ENCODE data around the gene ACO2. TPM values are rescaled to one million over a fixed set of nuclear protein-coding genes. Genes with fewer than 3 reads are reported as not detected.

The ACO2 gene
- total RNA-seq, 1 experiment from 2014 or later, result 127 TPM

DNA sequence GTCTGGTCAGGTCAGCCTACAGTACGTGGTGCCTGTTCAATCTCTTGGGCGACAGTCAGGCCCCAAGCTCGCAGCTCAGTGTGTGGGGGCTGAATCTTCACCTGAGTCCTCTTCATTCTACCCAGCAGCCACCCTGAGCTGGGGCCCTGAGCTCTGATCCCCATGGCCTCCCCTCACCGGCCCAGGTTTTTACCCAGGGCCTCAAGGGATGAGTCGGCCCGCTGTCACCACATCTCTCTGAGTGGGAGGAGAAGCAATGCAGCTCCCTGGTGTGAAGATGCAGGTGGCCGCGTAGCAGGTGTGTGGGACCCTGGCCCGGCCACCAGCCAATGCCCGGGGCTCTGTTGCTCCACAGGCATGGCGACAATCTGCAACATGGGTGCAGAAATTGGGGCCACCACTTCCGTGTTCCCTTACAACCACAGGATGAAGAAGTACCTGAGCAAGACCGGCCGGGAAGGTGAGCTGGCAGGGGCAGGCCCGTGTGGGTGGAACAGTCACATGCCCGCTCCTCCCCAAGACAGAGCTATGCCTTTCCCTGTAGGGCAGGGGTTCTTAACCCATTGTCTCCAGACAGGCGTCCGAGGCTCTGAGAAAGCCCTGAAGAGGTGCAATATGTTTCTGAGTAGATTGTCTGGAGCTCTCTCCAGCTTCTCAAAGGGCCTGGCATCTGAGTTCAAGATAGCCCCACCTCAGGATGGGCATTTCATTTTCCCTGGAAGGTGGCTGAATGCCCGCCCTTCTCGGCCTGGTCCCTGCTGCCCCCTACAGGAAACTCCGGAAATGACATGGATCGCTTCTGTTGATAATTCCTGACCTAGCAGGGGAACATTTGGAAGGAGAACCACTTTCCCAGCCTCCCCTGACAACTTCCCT lies 48.5 kb downstream of the ACO2 start:
- no peak for TF ChIP-seq EZH2 (IDR thresholded peaks at IDR 0.05; ENCODE audit: borderline replicate concordance, low read depth, low read length, poor library complexity, severe bottlenecking)
- TF ChIP-seq, protein P1, sequence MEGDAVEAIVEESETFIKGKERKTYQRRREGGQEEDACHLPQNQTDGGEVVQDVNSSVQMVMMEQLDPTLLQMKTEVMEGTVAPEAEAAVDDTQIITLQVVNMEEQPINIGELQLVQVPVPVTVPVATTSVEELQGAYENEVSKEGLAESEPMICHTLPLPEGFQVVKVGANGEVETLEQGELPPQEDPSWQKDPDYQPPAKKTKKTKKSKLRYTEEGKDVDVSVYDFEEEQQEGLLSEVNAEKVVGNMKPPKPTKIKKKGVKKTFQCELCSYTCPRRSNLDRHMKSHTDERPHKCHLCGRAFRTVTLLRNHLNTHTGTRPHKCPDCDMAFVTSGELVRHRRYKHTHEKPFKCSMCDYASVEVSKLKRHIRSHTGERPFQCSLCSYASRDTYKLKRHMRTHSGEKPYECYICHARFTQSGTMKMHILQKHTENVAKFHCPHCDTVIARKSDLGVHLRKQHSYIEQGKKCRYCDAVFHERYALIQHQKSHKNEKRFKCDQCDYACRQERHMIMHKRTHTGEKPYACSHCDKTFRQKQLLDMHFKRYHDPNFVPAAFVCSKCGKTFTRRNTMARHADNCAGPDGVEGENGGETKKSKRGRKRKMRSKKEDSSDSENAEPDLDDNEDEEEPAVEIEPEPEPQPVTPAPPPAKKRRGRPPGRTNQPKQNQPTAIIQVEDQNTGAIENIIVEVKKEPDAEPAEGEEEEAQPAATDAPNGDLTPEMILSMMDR (conservative IDR thresholded peaks at IDR 0.05; ENCODE audit: low read depth, low read length), result peak; percentile 91
- no peak overlapping the region for H3K27ac ChIP-seq (ENCODE audit: low read depth, low read length, poor library complexity, severe bottlenecking)
- intact Hi-C loops (cut with micrococcal nuclease; ENCODE audit: unreplicated experiment), result loop anchor here (1.0 to 10.0 kb wide), 3 partner anchors 73 to 593 kb away; no protein-coding TSS in a partner anchor
- no peak overlapping the region for H3K4me3 ChIP-seq (ENCODE audit: low read depth, low read length, poor library complexity, severe bottlenecking)
- peaks cover 11% of the 10 kb centered on the region for H3K4me1 ChIP-seq (ENCODE audit: insufficient read depth, low read length, poor library complexity, severe bottlenecking)
- CTCF ChIA-PET, result interaction anchor here (0.7 to 2.4 kb wide), 4 partner anchors 29 to 594 kb away, joined by 5 to 17 read pairs (median 6); no protein-coding TSS in a partner anchor
- BruUV-seq (replicated peaks), result no TSS peak
- peak; percentile 74 for DNase-seq (ENCODE audit: low spot score)
- H3K27me3 ChIP-seq (replicated peaks; ENCODE audit: insufficient read depth, low read depth, low read length, poor library complexity), result no peaks in the 10 kb centered on the region
- POLR2A ChIA-PET (ENCODE audit: low non-redundant PET), result no interaction called here
- no peaks in the 10 kb centered on the region for H3K9me3 ChIP-seq (ENCODE audit: low read depth, low read length, poor library complexity, severe bottlenecking)
- H3K36me3 ChIP-seq (ENCODE audit: insufficient read depth, low read length, poor library complexity, severe bottlenecking), result peaks cover 55% of the 10 kb centered on the region

- no peaks in the 10 kb centered on the region for H3K27me3 ChIP-seq (replicated peaks; ENCODE audit: insufficient read depth, low read depth, low read length, poor library complexity)
- H3K27ac ChIP-seq (ENCODE audit: low read depth, low read length, poor library complexity, severe bottlenecking), result no peak overlapping the region
- BruUV-seq (replicated peaks), result no TSS peak
- DNase-seq (ENCODE audit: low spot score), result no peak
- H3K36me3 ChIP-seq (ENCODE audit: insufficient read depth, low read length, poor library complexity, severe bottlenecking), result peaks cover 52% of the 10 kb centered on the region
- H3K4me3 ChIP-seq (ENCODE audit: low read depth, low read length, poor library complexity, severe bottlenecking), result no peak overlapping the region
- TF ChIP-seq, protein P1 (conservative IDR thresholded peaks at IDR 0.05; ENCODE audit: low read depth, low read length), result 0 out of 2 replicates have a peak, but pooled peaks have one; percentile 6
- no peak for TF ChIP-seq EZH2 (IDR thresholded peaks at IDR 0.05; ENCODE audit: borderline replicate concordance, low read depth, low read length, poor library complexity, severe bottlenecking)
- intact Hi-C loops (cut with micrococcal nuclease; ENCODE audit: unreplicated experiment), result loop anchor here (10.0 kb wide), 1 partner anchor 593 kb away; no protein-coding TSS in a partner anchor
- H3K9me3 ChIP-seq (ENCODE audit: low read depth, low read length, poor library complexity, severe bottlenecking), result no peaks in the 10 kb centered on the region
- H3K4me1 ChIP-seq (ENCODE audit: insufficient read depth, low read length, poor library complexity, severe bottlenecking), result peaks cover 6% of the 10 kb centered on the region
- ChIA-PET CTCF (interaction anchor here (0.6 to 2.4 kb wide), 3 partner anchors 43 to 595 kb away, joined by 3 to 17 read pairs (median 9); no protein-coding TSS in a partner anchor), POLR2A (ENCODE audit: low non-redundant PET) (no interaction called here)
Observed at GRCh38 chr22:41518048-41518347, 49.1 kb downstream of the ACO2 start.

DNA sequence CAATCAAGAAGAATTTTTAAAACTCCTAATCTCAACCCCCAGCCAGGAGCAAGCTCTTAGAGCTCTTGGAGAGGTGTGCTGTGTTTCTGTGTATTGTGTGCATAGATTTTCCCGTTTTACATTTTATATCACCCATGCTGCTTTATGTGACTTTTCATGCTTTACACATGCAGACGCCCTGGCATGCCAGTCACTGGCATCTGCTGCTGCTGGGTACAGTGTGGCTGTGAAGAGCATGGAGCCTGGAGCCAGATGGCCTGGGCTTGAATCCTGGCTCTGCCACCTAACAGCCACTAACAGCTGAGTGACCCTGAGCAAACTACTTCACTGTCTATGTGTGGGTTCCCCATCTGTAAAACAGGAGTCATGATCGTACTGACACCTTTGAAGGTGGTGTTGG lies 52.2 kb downstream of the ACO2 start:
- Histone ChIP-seq H3K9me3 (ENCODE audit: low read depth, low read length, poor library complexity, severe bottlenecking) (no peaks in the 10 kb centered on the region), H3K27me3 (replicated peaks; ENCODE audit: insufficient read depth, low read depth, low read length, poor library complexity) (no peaks in the 10 kb centered on the region), H3K4me1 (ENCODE audit: insufficient read depth, low read length, poor library complexity, severe bottlenecking) (no peaks in the 10 kb centered on the region), H3K4me3 (ENCODE audit: low read depth, low read length, poor library complexity, severe bottlenecking) (no peak overlapping the region), H3K27ac (ENCODE audit: low read depth, low read length, poor library complexity, severe bottlenecking) (no peak overlapping the region), H3K36me3 (ENCODE audit: insufficient read depth, low read length, poor library complexity, severe bottlenecking) (peaks cover 53% of the 10 kb centered on the region)
- CTCF ChIA-PET, result no interaction called here
- TF ChIP-seq, protein P1 (conservative IDR thresholded peaks at IDR 0.05; ENCODE audit: low read depth, low read length), result no peak
- no peak for TF ChIP-seq EZH2 (IDR thresholded peaks at IDR 0.05; ENCODE audit: borderline replicate concordance, low read depth, low read length, poor library complexity, severe bottlenecking)
- no peak for DNase-seq (ENCODE audit: low spot score)
- POLR2A ChIA-PET (ENCODE audit: low non-redundant PET), result interaction anchor here (0.7 kb wide), 2 partner anchors 72 to 680 kb away, joined by 4 to 15 read pairs; no protein-coding TSS in a partner anchor
- intact Hi-C loops (cut with micrococcal nuclease; ENCODE audit: unreplicated experiment), result no loop called here
- TSS peak; percentile 9 for BruUV-seq (replicated peaks)
